ENCODE measurements around the gene HNRNPL.
A peak's percentile ranks its signal among the peaks of the same experiment; 100 is the strongest.
"Not testable (repeated sequence)": the region's sequence is repeated elsewhere in the genome, so short reads cannot be mapped to it uniquely, and the experiment has no call there.

Gene HNRNPL

DNA sequence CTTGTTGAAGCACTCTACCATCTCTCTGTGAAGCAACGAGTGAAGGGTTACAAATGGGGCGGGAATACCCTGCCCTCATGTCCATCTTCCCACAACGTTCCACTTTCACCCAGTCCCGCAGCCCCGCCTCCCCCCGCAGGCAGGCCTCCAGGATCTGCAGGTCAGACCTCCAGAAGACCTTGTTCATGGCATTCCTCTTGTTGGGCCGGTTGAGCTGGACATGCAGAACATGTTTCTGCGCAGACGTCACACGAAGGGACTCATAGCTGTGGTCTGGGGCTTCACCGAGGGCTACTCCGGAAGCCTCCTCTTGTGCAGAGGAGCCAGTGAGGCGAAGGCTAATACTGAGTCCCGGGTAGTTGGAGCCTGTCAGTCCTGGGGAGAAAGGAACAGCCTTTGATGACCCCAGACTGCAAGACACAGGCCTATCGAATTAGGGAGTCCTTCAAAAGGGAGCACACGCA, 18.6 kb downstream of the HNRNPL start:
- peaks cover 29% of the 10 kb centered on the region; the same call in 1 of the 2 replicates for H3K36me3 ChIP-seq (ENCODE audit: insufficient read depth, low read length)
- H3K4me3 ChIP-seq = peak overlapping the region; percentile 74
- DNase-seq (ENCODE audit: low read depth, low spot score) = no peak
- no peak for TF ChIP-seq FOXP2 (optimal IDR thresholded peaks at IDR 0.05; ENCODE audit: control extremely low read depth, extremely low read length, insufficient read depth)
- TF ChIP-seq EZH2 (IDR thresholded peaks at IDR 0.05) = no peak
- TF ChIP-seq POLR2AphosphoS5 (IDR thresholded peaks at IDR 0.05; ENCODE audit: borderline replicate concordance, low read depth, low read length) = no peak
- H3K9me3 ChIP-seq (ENCODE audit: low read depth, low read length) = no peaks in the 10 kb centered on the region
- H3K27ac ChIP-seq = peak overlapping the region; percentile 3; the same call in 1 of the 2 replicates
- peak overlapping the region; percentile 68 for H3K9ac ChIP-seq (ENCODE audit: insufficient read length)

DNA sequence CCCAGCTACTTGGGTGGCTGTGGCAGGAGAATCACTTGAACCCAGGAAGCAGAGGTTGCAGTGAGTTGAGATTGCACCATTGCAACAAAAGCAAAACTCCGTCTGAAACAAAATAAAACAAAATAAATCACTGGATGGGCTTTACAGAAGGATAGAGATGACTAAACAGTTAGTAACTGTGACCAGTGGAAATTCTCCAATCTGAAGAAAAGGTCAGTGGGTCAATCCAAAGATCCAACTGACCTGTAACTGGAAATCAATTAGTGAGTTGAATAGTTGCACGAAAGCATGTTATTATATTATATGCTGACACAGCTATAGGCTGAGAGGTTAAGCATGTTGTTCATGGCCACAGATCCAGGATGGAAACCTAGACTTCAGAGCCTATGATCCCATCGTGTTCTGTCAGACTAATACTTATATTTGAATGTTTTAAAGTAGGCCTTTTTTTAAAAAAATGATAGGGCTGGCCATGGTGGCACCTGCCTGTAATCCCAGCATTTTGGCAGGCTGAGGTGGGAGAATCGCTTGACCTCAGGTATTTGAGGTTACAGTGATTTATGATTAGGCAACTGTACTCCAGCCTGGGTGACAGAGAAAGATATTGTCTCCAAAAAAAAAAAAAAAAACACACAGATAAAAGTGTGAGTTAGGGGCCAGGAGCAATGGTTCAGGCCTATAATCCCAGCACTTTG, 19.6 kb downstream of the HNRNPL start:
- Histone ChIP-seq H3K36me3 (ENCODE audit: insufficient read depth, low read length) (peaks cover 19% of the 10 kb centered on the region; the same call in 1 of the 2 replicates), H3K4me3 (no peak overlapping the region), H3K9me3 (ENCODE audit: low read depth, low read length) (no peaks in the 10 kb centered on the region), H3K27ac (no peak overlapping the region), H3K9ac (ENCODE audit: insufficient read length) (no peak overlapping the region)
- TF ChIP-seq POLR2AphosphoS5 (IDR thresholded peaks at IDR 0.05; ENCODE audit: borderline replicate concordance, low read depth, low read length) (no peak), FOXP2 (optimal IDR thresholded peaks at IDR 0.05; ENCODE audit: control extremely low read depth, extremely low read length, insufficient read depth) (no peak), EZH2 (IDR thresholded peaks at IDR 0.05) (no peak)
- DNase-seq (ENCODE audit: low read depth, low spot score) = no peak

DNA sequence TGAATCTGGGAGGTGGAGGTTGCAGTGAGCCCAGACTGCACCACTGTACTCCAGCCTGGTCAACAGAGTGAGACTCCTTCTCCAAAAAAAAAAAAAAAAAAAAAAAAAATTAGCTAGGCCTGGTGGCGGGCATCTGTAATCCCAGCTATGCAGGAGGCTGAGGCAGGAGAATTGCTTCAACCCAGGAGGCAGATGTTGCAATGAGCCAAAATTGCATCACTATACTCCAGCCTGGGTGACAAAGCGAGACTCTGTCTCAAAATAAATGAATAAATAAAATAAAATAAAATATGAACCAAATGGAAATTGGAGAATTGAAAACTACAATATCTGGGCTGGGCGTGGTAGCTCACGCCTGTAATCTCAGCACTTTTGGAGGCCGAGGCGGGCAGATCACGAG, 20.6 kb downstream of the HNRNPL start:
- not testable (repeated sequence) for H3K9me3 ChIP-seq (ENCODE audit: low read depth, low read length); H3K27ac ChIP-seq; H3K9ac ChIP-seq (ENCODE audit: insufficient read length); DNase-seq (ENCODE audit: low read depth, low spot score); H3K4me3 ChIP-seq
- H3K36me3 ChIP-seq (ENCODE audit: insufficient read depth, low read length) = peaks cover 19% of the 10 kb centered on the region; the same call in 1 of the 2 replicates

DNA sequence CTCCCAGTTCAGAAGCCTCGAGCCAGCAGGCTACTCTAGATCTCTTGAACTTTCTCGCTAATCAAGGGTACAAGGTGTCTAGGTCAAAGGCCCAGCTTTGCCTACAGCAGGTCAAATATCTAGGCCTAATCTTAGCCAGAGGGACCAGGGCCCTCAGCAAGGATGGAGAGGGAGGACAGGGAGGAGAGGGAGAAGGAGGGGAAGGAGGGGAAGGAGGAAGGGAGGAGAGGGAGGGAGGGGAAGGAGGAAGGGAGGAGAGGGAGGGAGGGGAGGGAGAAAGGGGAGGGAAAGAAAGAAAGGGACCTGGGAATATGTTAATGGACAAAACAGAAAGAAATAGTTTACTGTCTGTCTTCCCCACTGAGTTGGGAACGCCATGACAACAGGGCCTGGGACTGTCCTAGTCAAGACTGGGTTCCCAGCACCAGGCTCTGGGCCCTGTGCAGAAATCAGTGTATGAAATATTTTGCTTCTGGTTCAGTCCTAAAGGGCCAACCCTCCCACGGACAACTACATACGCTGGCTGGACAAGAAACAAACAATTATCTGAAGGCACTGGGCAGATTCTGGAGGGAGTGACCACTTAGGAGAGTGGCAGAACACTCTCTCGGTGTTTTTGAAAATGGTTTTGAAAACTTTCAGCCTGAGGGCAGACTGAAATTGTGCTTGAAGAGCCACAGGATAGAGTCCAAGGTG, 22.8 kb downstream of the HNRNPL start:
- H3K27ac ChIP-seq = no peak overlapping the region
- no peaks in the 10 kb centered on the region for H3K9me3 ChIP-seq (ENCODE audit: low read depth, low read length)
- H3K9ac ChIP-seq (ENCODE audit: insufficient read length) = no peak overlapping the region
- H3K4me3 ChIP-seq = no peak overlapping the region
- DNase-seq (ENCODE audit: low read depth, low spot score) = no peak
- H3K36me3 ChIP-seq (ENCODE audit: insufficient read depth, low read length) = peaks cover 22% of the 10 kb centered on the region; the same call in 1 of the 2 replicates
- TF ChIP-seq FOXP2 (optimal IDR thresholded peaks at IDR 0.05; ENCODE audit: control extremely low read depth, extremely low read length, insufficient read depth) (no peak), POLR2AphosphoS5 (IDR thresholded peaks at IDR 0.05; ENCODE audit: borderline replicate concordance, low read depth, low read length) (no peak), EZH2 (IDR thresholded peaks at IDR 0.05) (no peak)

DNA sequence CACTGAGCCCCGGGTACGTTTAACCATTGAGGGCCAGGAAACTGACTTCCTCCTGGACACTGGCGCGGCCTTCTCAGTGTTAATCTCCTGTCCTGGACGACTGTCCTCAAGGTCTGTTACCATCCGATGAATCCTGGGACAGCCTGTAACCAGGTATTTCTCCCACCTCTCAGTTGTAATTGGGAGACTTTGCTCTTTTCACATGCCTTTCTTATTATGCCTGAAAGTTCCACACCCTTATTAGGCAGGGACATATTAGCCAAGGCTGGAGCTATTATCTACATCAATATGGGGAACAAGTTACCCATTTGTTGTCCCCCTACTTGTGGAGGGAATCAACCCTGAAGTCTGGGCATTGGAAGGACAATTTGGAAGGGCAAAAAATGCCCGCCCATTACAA, 23.9 kb downstream of the HNRNPL start:
- peaks cover 22% of the 10 kb centered on the region; the same call in 1 of the 2 replicates for H3K36me3 ChIP-seq (ENCODE audit: insufficient read depth, low read length)
- not testable (repeated sequence) for DNase-seq (ENCODE audit: low read depth, low spot score); H3K9me3 ChIP-seq (ENCODE audit: low read depth, low read length); H3K9ac ChIP-seq (ENCODE audit: insufficient read length); H3K4me3 ChIP-seq; H3K27ac ChIP-seq

DNA sequence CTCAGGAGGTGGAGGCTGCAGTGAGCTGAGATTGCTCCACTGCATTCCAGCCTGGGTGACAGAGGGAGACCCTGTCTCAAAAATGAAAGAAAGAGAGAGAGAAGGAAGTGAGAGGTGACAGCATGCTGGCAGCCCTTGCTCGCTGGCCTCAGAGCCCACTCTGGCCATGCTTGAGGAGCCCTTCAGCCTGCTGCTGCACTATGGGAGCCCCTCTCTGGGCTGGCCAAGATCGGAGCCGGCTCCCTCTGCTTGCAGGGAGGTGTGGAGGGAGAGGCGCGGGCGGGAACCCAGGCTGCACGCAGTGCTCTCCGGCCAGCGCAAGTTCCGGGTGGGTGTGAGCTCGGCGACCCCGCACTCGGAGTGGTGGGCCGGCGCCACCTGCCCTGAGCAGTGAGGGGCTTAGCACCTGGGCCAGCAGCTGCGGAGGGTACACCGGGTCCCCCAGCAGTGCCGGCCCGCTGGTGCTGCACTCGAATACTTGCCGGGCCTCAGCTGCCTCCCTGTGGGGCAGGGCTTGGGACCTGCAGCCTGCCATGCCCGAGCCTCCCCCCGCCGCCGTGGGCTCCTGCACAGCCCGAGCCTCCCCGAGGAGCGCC, 28.5 kb downstream of the HNRNPL start:
- H3K9ac ChIP-seq (ENCODE audit: insufficient read length); H3K9me3 ChIP-seq (ENCODE audit: low read depth, low read length): not testable (repeated sequence)

DNA sequence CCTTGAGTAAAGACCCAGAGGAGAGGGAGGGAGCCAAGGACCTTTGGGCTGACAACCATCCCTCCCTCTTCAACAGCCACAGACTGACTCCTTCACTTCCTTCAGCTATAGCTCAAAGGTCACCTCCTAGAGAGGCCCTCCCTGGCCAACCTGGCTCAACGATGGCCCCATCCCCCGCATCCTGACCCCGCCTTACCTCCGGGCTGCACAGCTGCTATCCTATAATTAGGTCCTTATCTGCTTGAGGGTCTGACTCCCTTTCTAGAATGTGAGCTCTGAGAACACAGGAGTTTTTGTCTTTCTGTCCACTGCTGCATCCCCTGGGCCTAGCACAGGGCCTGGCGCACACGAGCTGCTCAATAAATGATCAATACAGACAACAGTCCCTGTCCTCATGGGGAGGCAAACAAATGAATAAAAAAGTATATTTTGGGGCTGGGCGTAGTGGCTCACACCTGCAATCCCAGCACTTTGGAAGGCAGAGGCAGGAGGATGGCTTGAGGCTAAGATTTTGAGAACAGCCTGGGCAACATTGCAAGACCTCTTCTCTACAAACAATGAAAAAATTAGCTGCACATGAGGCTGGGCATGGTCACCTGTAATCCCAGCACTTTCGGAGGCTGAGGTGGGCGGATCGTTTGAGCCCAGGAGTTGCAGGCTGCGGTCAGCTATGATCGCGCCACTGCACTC, 30.4 kb downstream of the HNRNPL start:
- TF ChIP-seq POLR2AphosphoS5 (IDR thresholded peaks at IDR 0.05; ENCODE audit: borderline replicate concordance, low read depth, low read length) (no peak), FOXP2 (optimal IDR thresholded peaks at IDR 0.05; ENCODE audit: control extremely low read depth, extremely low read length, insufficient read depth) (no peak), EZH2 (IDR thresholded peaks at IDR 0.05) (no peak)
- DNase-seq (ENCODE audit: low read depth, low spot score) = no peak
- H3K36me3 ChIP-seq (ENCODE audit: insufficient read depth, low read length) = peaks cover 3% of the 10 kb centered on the region; the same call in 1 of the 2 replicates
- no peaks in the 10 kb centered on the region for H3K9me3 ChIP-seq (ENCODE audit: low read depth, low read length)
- no peak overlapping the region for H3K4me3 ChIP-seq
- H3K27ac ChIP-seq = no peak overlapping the region
- no peak overlapping the region for H3K9ac ChIP-seq (ENCODE audit: insufficient read length)

More for the DNA sequence above, 28.5 kb downstream of the HNRNPL start:
- not testable (repeated sequence) for H3K27ac ChIP-seq; DNase-seq (ENCODE audit: low read depth, low spot score); H3K4me3 ChIP-seq; H3K36me3 ChIP-seq (ENCODE audit: insufficient read depth, low read length)

DNA sequence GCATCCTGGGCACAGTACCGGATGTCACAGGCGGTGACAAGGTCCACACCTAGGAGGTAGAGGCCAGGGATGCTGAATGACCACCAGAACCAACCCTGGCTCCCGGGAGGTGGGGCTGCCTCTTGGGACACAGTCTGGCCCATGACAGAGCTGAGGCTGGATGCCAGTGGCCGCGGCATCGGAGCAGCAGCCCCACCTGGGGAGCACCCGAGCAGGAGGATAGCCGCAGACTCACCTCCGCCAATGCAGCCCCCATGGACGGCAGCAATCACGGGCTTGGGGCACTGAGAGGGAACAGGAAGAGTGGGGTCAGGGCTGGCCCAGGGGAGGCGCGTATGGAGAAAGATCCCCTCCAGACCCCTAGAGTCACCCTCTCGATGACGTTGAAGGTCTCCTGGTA, 32.7 kb downstream of the HNRNPL start:
- Histone ChIP-seq H3K27ac (no peak overlapping the region), H3K4me3 (no peak overlapping the region), H3K9me3 (ENCODE audit: low read depth, low read length) (no peaks in the 10 kb centered on the region), H3K9ac (ENCODE audit: insufficient read length) (no peak overlapping the region), H3K36me3 (ENCODE audit: insufficient read depth, low read length) (no peaks in the 10 kb centered on the region; the same call in 1 of the 2 replicates)
- DNase-seq (ENCODE audit: low read depth, low spot score) = no peak
- TF ChIP-seq POLR2AphosphoS5 (IDR thresholded peaks at IDR 0.05; ENCODE audit: borderline replicate concordance, low read depth, low read length) (no peak), EZH2 (IDR thresholded peaks at IDR 0.05) (no peak), FOXP2 (optimal IDR thresholded peaks at IDR 0.05; ENCODE audit: control extremely low read depth, extremely low read length, insufficient read depth) (no peak)
